WTC11 (cell line): ENCODE results near the gene GART. TPM values are rescaled to one million over a fixed set of nuclear protein-coding genes. Genes with fewer than 3 reads are reported as not detected.

Experiments used
- ATAC-seq: fragments of 200-7000 bp; cut with Tn5 transposase; 2 replicates; pipeline ENCODE4 v1.10.0; 2021; ENCODE audit warnings: mild to moderate bottlenecking, moderate library complexity
- CTCF ChIA-PET: fragments of 300-600 bp; sonication (Branson Sonifier 250); formaldehyde crosslinking; loops from one replicate; lab custom pipeline; 2021; ENCODE audit warnings: antibody characterized with exemption; lab: Charles Lee
- POLR2A ChIA-PET: fragments of 350-600 bp; sonication (Branson Sonifier 250); formaldehyde crosslinking; loops from one replicate; lab custom pipeline; 2021; ENCODE audit warnings: antibody characterized with exemption; lab: Charles Lee
- DNase-seq: peaks from one replicate; pipeline ENCODE4 v3.0.0; 2021; ENCODE audit warnings: low spot score
- H3K27ac Mint-ChIP-seq: 2 replicates; pipeline ENCODE4 v1.8.0; 2021; ENCODE audit warnings: mixed read lengths
- H3K27me3 Mint-ChIP-seq: 2 replicates; pipeline ENCODE4 v1.8.0; 2021; ENCODE audit warnings: low read depth, mild to moderate bottlenecking, moderate library complexity, mixed read lengths
- H3K36me3 Mint-ChIP-seq: 2 replicates; pipeline ENCODE4 v1.8.0; 2021; ENCODE audit warnings: mixed read lengths
- H3K4me1 Mint-ChIP-seq: 2 replicates; pipeline ENCODE4 v1.8.0; 2022; ENCODE audit warnings: mixed read lengths
- H3K4me3 Mint-ChIP-seq: 2 replicates; pipeline ENCODE4 v1.8.0; 2021; ENCODE audit warnings: mild to moderate bottlenecking, moderate library complexity, mixed read lengths
- H3K9me3 Mint-ChIP-seq: 2 replicates; pipeline ENCODE4 v1.8.0; 2021; ENCODE audit warnings: mixed read lengths
- CREB1 ChIP-seq: sonication (generic); formaldehyde crosslinking; IDR thresholded peaks from 2 replicates; pipeline ENCODE4 v1.8.0; 2023; ENCODE audit warnings: mild to moderate bottlenecking, missing genetic modification reagents
- EMX1 ChIP-seq: fragments of 250-450 bp; sonication (Bioruptor Pico); IDR thresholded peaks from 2 replicates; pipeline ENCODE4 v1.8.0; 2021; ENCODE audit warnings: mild to moderate bottlenecking
- FOXP4 ChIP-seq: sonication (generic); formaldehyde crosslinking; IDR thresholded peaks from 2 replicates; pipeline ENCODE4 v1.8.0; 2022; ENCODE audit warnings: mild to moderate bottlenecking, missing genetic modification reagents
- GABPB1 ChIP-seq: sonication (generic); formaldehyde crosslinking; IDR thresholded peaks from 2 replicates; pipeline ENCODE4 v1.8.1; 2023; ENCODE audit warnings: mild to moderate bottlenecking, missing genetic modification reagents
- GTF2I ChIP-seq: fragments of 250-450 bp; sonication (Bioruptor Pico); conservative IDR thresholded peaks from 2 replicates; pipeline ENCODE4 v1.4.0; 2021; ENCODE audit warnings: mild to moderate bottlenecking
- PRDM15 ChIP-seq: sonication (generic); formaldehyde crosslinking; IDR thresholded peaks from 2 replicates; pipeline ENCODE4 v1.8.0; 2022; ENCODE audit warnings: missing genetic modification reagents
- RELA ChIP-seq: sonication (generic); formaldehyde crosslinking; IDR thresholded peaks from 2 replicates; pipeline ENCODE4 v1.8.1; 2022; ENCODE audit warnings: missing genetic modification reagents, mild to moderate bottlenecking, borderline replicate concordance
- SP1 ChIP-seq: sonication (generic); formaldehyde crosslinking; conservative IDR thresholded peaks from 2 replicates; pipeline ENCODE4 v1.8.1; 2022; ENCODE audit warnings: missing genetic modification reagents
- TEAD4 ChIP-seq: sonication (generic); formaldehyde crosslinking; IDR thresholded peaks from 2 replicates; pipeline ENCODE4 v1.8.0; 2022; ENCODE audit warnings: mild to moderate bottlenecking, missing genetic modification reagents
- ZNF138 ChIP-seq: sonication (generic); formaldehyde crosslinking; conservative IDR thresholded peaks from 2 replicates; pipeline ENCODE4 v1.8.1; 2022; ENCODE audit warnings: mild to moderate bottlenecking, moderate library complexity, missing genetic modification reagents
- ZNF232 ChIP-seq: sonication (generic); formaldehyde crosslinking; IDR thresholded peaks from 2 replicates; pipeline ENCODE4 v1.8.0; 2022; ENCODE audit warnings: mild to moderate bottlenecking, missing genetic modification reagents
- total RNA-seq: library from RNA; stranded (reverse); gene quantifications from 3 replicates; pipeline ENCODE4 v1.2.3, GENCODE V29; 2021
- TF ChIP-seq, protein P1 (sequence below): sonication (generic); formaldehyde crosslinking; IDR thresholded peaks from 2 replicates; pipeline ENCODE4 v1.8.1; 2022; ENCODE audit warnings: mild to moderate bottlenecking, missing genetic modification reagents, moderate library complexity, borderline replicate concordance
- TF ChIP-seq, protein P2 (sequence below): sonication (generic); formaldehyde crosslinking; conservative IDR thresholded peaks from 2 replicates; pipeline ENCODE4 v1.8.1; 2023; ENCODE audit warnings: mild to moderate bottlenecking, low read depth, missing genetic modification reagents, moderate library complexity
- TF ChIP-seq, protein P3 (sequence below): sonication (generic); formaldehyde crosslinking; IDR thresholded peaks from 2 replicates; pipeline ENCODE4 v1.8.1; 2022; ENCODE audit warnings: low read depth, mild to moderate bottlenecking, moderate library complexity, missing genetic modification reagents, borderline replicate concordance
- TF ChIP-seq, protein P4 (sequence below): sonication (generic); formaldehyde crosslinking; IDR thresholded peaks from 2 replicates; pipeline ENCODE4 v1.8.0; 2022; ENCODE audit warnings: mild to moderate bottlenecking, missing genetic modification reagents

The GART gene
- total RNA-seq, 1 experiment from 2014 or later = 223 TPM

DNA sequence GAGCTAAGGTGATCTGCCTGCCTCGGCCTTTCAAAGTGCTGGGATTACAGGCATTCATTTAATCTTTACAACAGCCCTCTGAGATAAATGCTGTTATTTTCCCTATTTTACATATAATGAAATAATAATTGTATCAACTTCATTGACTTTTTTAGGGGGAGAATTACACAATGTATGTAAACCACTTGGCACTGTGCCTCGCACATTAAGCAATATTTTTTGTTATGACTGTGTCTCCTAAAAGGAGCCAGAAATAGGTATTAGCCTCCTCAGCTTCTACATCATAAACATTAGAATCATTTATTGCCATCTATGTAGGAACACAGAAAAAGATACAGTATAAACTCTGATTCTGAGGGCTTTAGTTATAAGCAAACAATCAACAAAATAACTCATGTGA, 49.3 kb downstream of the GART start (continued):
- TF ChIP-seq, protein P1, sequence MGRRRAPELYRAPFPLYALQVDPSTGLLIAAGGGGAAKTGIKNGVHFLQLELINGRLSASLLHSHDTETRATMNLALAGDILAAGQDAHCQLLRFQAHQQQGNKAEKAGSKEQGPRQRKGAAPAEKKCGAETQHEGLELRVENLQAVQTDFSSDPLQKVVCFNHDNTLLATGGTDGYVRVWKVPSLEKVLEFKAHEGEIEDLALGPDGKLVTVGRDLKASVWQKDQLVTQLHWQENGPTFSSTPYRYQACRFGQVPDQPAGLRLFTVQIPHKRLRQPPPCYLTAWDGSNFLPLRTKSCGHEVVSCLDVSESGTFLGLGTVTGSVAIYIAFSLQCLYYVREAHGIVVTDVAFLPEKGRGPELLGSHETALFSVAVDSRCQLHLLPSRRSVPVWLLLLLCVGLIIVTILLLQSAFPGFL (CRISPR knock-in tag) = no peak
- TF ChIP-seq, protein P2, sequence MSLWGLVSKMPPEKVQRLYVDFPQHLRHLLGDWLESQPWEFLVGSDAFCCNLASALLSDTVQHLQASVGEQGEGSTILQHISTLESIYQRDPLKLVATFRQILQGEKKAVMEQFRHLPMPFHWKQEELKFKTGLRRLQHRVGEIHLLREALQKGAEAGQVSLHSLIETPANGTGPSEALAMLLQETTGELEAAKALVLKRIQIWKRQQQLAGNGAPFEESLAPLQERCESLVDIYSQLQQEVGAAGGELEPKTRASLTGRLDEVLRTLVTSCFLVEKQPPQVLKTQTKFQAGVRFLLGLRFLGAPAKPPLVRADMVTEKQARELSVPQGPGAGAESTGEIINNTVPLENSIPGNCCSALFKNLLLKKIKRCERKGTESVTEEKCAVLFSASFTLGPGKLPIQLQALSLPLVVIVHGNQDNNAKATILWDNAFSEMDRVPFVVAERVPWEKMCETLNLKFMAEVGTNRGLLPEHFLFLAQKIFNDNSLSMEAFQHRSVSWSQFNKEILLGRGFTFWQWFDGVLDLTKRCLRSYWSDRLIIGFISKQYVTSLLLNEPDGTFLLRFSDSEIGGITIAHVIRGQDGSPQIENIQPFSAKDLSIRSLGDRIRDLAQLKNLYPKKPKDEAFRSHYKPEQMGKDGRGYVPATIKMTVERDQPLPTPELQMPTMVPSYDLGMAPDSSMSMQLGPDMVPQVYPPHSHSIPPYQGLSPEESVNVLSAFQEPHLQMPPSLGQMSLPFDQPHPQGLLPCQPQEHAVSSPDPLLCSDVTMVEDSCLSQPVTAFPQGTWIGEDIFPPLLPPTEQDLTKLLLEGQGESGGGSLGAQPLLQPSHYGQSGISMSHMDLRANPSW = no peak
- no peak for TF ChIP-seq FOXP4 (CRISPR knock-in tag)
- TF ChIP-seq, protein P3, sequence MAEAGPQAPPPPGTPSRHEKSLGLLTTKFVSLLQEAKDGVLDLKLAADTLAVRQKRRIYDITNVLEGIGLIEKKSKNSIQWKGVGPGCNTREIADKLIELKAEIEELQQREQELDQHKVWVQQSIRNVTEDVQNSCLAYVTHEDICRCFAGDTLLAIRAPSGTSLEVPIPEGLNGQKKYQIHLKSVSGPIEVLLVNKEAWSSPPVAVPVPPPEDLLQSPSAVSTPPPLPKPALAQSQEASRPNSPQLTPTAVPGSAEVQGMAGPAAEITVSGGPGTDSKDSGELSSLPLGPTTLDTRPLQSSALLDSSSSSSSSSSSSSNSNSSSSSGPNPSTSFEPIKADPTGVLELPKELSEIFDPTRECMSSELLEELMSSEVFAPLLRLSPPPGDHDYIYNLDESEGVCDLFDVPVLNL = no peak
- TF ChIP-seq GTF2I = no peak
- TF ChIP-seq PRDM15 (CRISPR knock-in tag) = no peak
- TF ChIP-seq TEAD4 = no peak
- TF ChIP-seq ZNF138 (CRISPR knock-in tag) = no peak
- no peak for TF ChIP-seq EMX1

- peak within 1 kb of the TSS; percentile 86 for H3K27ac Mint-ChIP-seq
- H3K9me3 Mint-ChIP-seq = no peaks in the 10 kb centered on the region
- peaks cover 3% of the 10 kb centered on the region; the same call in 1 of the 2 replicates for H3K27me3 Mint-ChIP-seq
- peaks cover 21% of the 10 kb centered on the region for H3K4me1 Mint-ChIP-seq
- H3K4me3 Mint-ChIP-seq = peak within 1 kb of the TSS; percentile 90
- ChIA-PET CTCF (interaction anchor here (0.6 to 2.5 kb wide), 8 partner anchors 10 to 219 kb away, joined by 3 to 14 read pairs (median 4); partner anchors contain the start of genes IFNAR1 and TMEM50B), POLR2A (interaction anchor here (0.8 to 1.7 kb wide), 2 partner anchors 12 to 97 kb away, joined by 3 to 15 read pairs; partner anchors contain the start of genes DONSON and TMEM50B)
- ATAC-seq (peak; percentile 96), DNase-seq (peak; percentile 97)
- H3K36me3 Mint-ChIP-seq = peaks cover 12% of the 10 kb centered on the region
- TF ChIP-seq, protein P4, sequence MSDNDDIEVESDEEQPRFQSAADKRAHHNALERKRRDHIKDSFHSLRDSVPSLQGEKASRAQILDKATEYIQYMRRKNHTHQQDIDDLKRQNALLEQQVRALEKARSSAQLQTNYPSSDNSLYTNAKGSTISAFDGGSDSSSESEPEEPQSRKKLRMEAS (CRISPR knock-in tag) = peak; percentile 83
- 0 out of 2 replicates have a peak, but pooled peaks have one; percentile 19 for TF ChIP-seq PRDM15 (CRISPR knock-in tag)
- TF ChIP-seq GABPB1 = peak; percentile 78
- TF ChIP-seq SP1 (CRISPR knock-in tag) = peak; percentile 87
- TF ChIP-seq ZNF232 (CRISPR knock-in tag) = peak; percentile 78; the same call in 1 of the 2 replicates
- TF ChIP-seq CREB1 = no peak
- TF ChIP-seq RELA = no peak
These were observed 50.4 kb downstream of the GART start, which contains the start of gene DNAJC28 for GRCh38 chr21:33491373-33492102. DNAJC28 (minus strand) TSS chr21:33491716; CDS start chr21:33489393, 2,323 bp downstream.
